ENCODE measurements around the gene MED27.

MED27 gene

GRCh38 chr9:132002643-132003318 lies 76.9 kb downstream of the MED27 start:
- DNase-seq = no peak

GRCh38 chr9:132001567-132001966 lies 78.1 kb downstream of the MED27 start:
- no peak for DNase-seq

- DNase-seq = no peak
These were observed 79.0 kb downstream of the MED27 start for GRCh38 chr9:132000659-132001058.

- no peak for DNase-seq
These were observed 79.7 kb downstream of the MED27 start for GRCh38 chr9:131999692-132000551.

- DNase-seq = peak in 6 of 56 donors; percentile 5 to 40 (median 30)
These were observed 81.9 kb downstream of the MED27 start for GRCh38 chr9:131997779-131998178.

- DNase-seq = no peak
These were observed 82.6 kb downstream of the MED27 start for GRCh38 chr9:131997076-131997475.

- no peak for DNase-seq
These were observed 84.3 kb downstream of the MED27 start for GRCh38 chr9:131995382-131995781.

- DNase-seq = no peak
These were observed 85.1 kb downstream of the MED27 start for GRCh38 chr9:131994364-131995125.

- DNase-seq = no peak
These were observed 86.6 kb downstream of the MED27 start for GRCh38 chr9:131992906-131993657.

GRCh38 chr9:131987232-131987631 lies 92.4 kb downstream of the MED27 start:
- no peak for DNase-seq

GRCh38 chr9:131986576-131986975 lies 93.1 kb downstream of the MED27 start:
- DNase-seq = no peak

- no peak for DNase-seq
These were observed 93.6 kb downstream of the MED27 start for GRCh38 chr9:131986089-131986488.

- no peak for DNase-seq
These were observed 95.1 kb downstream of the MED27 start for GRCh38 chr9:131984564-131984963.

- no peak for DNase-seq
These were observed 96.9 kb downstream of the MED27 start for GRCh38 chr9:131982671-131983239.

- no peak for DNase-seq
These were observed 97.6 kb downstream of the MED27 start for GRCh38 chr9:131982102-131982501.

- DNase-seq = no peak
These were observed 98.4 kb downstream of the MED27 start for GRCh38 chr9:131981116-131981776.

- peak in 3 of 56 donors; percentile 8 to 34 (median 17) for DNase-seq
These were observed 99.2 kb downstream of the MED27 start for GRCh38 chr9:131980267-131981016.

GRCh38 chr9:131977109-131977838 lies 102.4 kb downstream of the MED27 start:
- DNase-seq = peak in 2 of 56 donors; percentile 11 to 14

Measured in amygdala (tissue), 56 donors.